Left kidney (tissue), 2 donors: Measurements from ENCODE around the gene CALML3. TPM values are rescaled to one million over a fixed set of nuclear protein-coding genes. Genes with fewer than 3 reads are reported as not detected.

ENCODE experiments used
- DNase-seq: peaks from one replicate; pipeline ENCODE4 v3.0.0-alpha.2; 2013
- polyA plus RNA-seq: library from polyadenylated mRNA; unstranded; fragments of 120-200 nt; gene quantifications from one replicate; pipeline ENCODE4 v1.2.1, GENCODE V29; 2013; ENCODE audit not compliant: insufficient read length

CALML3 gene
- polyA plus RNA-seq, 1 donor, result not detected

DNA sequence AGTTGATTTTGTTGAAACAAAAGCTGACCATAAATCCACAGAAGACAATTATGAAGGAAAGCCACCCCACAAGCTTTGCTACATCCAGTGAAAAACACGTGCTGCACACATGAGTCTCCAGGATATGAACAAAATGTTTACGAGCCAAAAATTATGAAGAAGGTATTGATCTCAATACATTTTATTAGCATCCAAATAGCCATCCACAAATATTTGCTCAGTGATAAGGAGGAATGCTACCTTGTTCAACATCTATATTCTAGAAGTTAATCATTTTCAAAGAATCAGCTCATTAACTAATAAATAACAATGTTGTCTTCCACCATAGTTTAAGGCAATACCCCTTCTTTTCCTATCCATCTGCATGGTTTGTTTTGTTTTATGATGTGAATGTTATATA, 42.7 kb downstream of the CALML3 start:
- no peak for DNase-seq

GRCh38 chr10:5568984-5569383, 44.2 kb downstream of the CALML3 start:
- no peak for DNase-seq

DNA sequence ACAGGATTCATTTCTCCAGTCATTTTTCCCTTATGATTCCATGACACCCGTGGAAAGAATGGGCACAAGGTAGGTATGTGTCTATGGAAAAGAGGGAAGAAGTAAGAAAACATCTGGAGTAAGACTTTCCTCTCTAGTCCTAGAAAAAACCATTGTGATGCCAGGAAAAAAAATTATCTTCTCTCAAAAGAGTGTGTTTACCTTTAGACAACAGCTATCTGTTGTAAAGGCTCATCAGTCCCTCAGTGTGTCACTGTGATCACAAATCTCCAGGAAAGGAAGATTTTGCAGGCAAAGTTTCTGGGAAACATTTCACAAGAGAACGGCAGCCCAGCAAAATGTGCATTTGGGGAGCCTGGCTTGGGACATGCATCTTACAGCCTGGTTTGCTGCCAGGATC, 44.8 kb downstream of the CALML3 start:
- DNase-seq, result no peak

- DNase-seq, result no peak
Measured at GRCh38 chr10:5570007-5570655, 45.4 kb downstream of the CALML3 start.

GRCh38 chr10:5570979-5571810, 46.4 kb downstream of the CALML3 start:
- DNase-seq, result no peak

- no peak for DNase-seq
Measured at GRCh38 chr10:5571826-5572225, 47.1 kb downstream of the CALML3 start.

DNA sequence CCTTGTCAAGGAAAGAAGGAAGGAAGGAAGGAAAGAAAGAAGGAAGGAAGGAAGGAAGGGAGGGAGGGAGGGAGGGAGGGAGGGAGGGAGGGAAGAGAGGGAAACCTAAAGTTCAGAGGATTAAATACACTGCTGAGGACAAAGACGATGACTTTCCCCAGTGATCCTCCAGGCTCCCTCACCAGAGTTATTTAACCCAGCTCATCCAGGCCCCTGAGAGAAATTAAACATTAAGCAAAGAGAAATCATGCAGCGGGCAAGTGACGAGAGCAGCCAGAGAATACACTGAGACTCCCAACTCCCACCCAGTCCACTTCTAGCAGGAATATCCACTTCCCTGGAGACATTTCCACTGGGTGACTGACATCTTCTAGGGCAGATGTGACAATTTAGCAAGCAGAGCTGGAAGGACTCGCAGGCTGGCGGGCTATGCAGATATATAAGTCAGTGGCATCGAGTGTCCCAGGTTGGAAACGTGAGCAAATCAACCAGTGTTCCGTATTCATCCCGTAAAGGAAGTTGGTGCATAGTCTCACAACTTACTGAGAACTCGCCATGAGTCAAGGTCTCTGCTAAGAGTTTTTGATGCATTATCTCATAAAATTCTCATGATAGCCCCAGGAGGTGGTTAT, 48.7 kb downstream of the CALML3 start:
- DNase-seq, result no peak

GRCh38 chr10:5573968-5574641, 49.3 kb downstream of the CALML3 start:
- no peak for DNase-seq

DNA sequence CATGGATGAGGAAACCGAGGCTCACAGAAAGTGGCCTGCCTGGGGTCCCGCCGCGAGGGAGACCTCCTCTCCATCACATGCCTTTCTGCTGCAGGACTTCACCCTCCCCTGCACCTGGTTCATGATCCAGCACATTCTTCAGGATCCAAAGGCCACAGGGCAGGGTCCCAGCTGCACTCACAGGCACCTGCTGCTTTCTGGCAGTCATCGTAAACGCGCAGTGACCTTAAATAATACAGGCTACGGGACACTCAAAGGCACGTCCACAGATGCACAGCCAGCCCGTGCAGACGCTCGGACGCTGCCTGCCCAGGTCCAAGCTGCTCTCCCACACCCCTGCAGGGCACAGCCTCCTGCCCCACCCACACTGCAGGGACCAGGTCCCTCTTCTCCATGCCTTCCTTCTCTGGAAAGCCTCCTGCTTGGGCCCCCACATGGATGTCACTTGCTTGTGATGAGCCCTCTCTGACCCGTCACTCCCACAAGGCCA, 49.9 kb downstream of the CALML3 start:
- no peak for DNase-seq

DNA sequence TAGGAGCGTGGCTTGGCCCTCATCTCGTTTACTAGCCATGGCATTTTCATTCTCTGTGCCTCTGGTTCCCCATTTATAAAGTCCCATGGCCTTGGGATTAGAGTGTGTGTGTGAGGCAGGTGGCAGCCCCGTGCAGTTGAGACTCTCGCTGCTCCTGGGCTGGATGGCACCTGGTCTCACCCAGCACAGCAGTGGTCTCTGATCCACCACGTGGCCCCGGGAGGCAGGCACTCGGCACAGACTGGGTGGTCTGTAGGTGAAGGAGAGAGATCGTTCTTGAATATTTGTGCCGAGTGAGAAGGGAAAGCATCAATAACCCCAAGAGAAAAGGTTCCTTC, 50.4 kb downstream of the CALML3 start:
- no peak for DNase-seq

DNA sequence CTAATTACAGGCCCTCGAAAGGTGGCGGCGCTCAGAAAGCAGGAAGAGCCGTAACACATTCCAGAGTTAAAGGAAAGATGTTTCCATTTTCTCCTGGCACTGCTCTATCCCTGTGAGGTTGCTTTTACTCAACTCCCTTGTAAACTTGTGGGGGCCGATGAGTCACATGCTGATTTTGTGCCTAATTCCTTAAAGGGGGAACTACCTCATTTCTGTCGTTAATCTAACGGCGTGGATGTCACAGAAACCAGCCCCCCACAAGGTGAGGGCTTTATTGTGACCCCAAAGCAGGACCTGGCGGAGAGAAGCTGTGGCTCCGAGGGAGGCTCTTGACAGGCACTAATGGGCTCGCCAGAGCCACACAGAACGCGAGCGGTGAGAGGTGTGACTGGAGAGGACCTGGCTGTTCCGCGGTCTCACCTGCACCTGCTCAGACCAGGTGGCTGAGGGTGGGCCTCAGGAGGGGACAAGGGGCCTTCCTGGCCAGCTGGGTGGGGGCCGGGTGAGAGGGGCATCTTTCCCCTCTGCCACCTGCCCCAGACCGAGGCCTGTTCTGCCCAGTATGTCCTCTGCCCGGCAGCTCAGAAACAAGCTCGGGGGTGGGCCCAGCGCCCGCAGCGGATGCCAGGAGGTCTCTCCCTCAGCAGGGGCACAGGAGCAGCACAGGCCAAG, 50.9 kb downstream of the CALML3 start:
- DNase-seq, result no peak

DNA sequence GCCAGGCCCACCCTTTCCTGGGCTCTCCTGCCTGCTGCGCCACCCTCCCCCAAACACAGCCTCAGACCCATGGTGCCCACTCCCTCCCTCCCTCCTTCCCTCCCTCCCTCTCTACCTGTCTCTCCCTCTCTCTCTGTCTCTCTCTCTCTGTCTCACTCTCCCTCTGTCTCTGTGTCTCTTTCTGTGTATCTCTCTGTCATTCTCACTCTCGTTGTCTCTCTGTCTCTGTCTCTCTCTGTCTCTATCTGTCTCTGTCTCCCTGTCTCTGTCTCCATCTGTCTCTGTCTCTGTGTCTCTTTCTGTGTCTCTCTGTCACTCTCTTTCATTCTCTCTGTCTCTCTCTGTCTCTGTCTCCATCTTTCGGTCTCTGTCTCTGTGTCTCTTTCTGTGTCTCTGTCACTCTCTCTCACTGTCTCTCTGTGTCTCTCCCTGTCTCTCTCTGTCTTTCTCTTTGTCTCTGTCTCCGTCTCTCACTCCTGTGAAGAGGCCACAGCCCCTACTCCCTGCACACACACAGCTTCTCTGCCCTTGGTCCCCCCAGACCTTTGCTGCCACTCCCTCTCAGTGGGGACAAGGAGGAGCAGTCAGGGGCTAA, 51.5 kb downstream of the CALML3 start:
- no peak for DNase-seq

Other genes with a start within 250 kb of the CALML3 start
- gene UCN3, start 160.0 kb upstream of the CALML3 start, polyA plus RNA-seq, result 1.0 TPM
- 0.40 TPM for gene TUBAL3, start 120.1 kb upstream of the CALML3 start, polyA plus RNA-seq
- 139 TPM for gene NET1, start 112.4 kb upstream of the CALML3 start, polyA plus RNA-seq
- not detected for gene CALML5, start 25.4 kb upstream of the CALML3 start, polyA plus RNA-seq
- gene ASB13, start 141.6 kb downstream of the CALML3 start, polyA plus RNA-seq, result 23.1 TPM
- 48.7 TPM for gene TASOR2, start 159.9 kb downstream of the CALML3 start, polyA plus RNA-seq